WTC11 (cell line): ENCODE measurements around the gene ATG14. TPM values are rescaled to one million over a fixed set of nuclear protein-coding genes. Genes with fewer than 3 reads are reported as not detected.
A peak's percentile ranks its signal among the peaks of the same experiment; 100 is the strongest.

ENCODE experiments used
- ATAC-seq: fragments of 200-7000 bp; cut with Tn5 transposase; 2 replicates; pipeline ENCODE4 v1.10.0; 2021; ENCODE audit warnings: mild to moderate bottlenecking, moderate library complexity
- Bru-seq: library from RNA; stranded (reverse); fragments of 400-500 nt; gene quantifications from one replicate; lab custom pipeline; 2021; lab: Mats Ljungman, UMichigan
- CTCF ChIA-PET: fragments of 300-600 bp; sonication (Branson Sonifier 250); formaldehyde crosslinking; loops from one replicate; lab custom pipeline; 2021; ENCODE audit warnings: antibody characterized with exemption; lab: Charles Lee
- POLR2A ChIA-PET: fragments of 350-600 bp; sonication (Branson Sonifier 250); formaldehyde crosslinking; loops from one replicate; lab custom pipeline; 2021; ENCODE audit warnings: antibody characterized with exemption; lab: Charles Lee
- DNase-seq: peaks from one replicate; pipeline ENCODE4 v3.0.0; 2021; ENCODE audit warnings: low spot score
- H3K27ac Mint-ChIP-seq: 2 replicates; pipeline ENCODE4 v1.8.0; 2021; ENCODE audit warnings: mixed read lengths
- H3K27me3 Mint-ChIP-seq: 2 replicates; pipeline ENCODE4 v1.8.0; 2021; ENCODE audit warnings: low read depth, mild to moderate bottlenecking, moderate library complexity, mixed read lengths
- H3K36me3 Mint-ChIP-seq: 2 replicates; pipeline ENCODE4 v1.8.0; 2021; ENCODE audit warnings: mixed read lengths
- H3K4me1 Mint-ChIP-seq: 2 replicates; pipeline ENCODE4 v1.8.0; 2022; ENCODE audit warnings: mixed read lengths
- H3K4me3 Mint-ChIP-seq: 2 replicates; pipeline ENCODE4 v1.8.0; 2021; ENCODE audit warnings: mild to moderate bottlenecking, moderate library complexity, mixed read lengths
- H3K9me3 Mint-ChIP-seq: 2 replicates; pipeline ENCODE4 v1.8.0; 2021; ENCODE audit warnings: mixed read lengths
- ATF1 ChIP-seq: sonication (generic); formaldehyde crosslinking; IDR thresholded peaks from 2 replicates; pipeline ENCODE4 v1.8.1; 2023; ENCODE audit warnings: mild to moderate bottlenecking, moderate library complexity, missing genetic modification reagents
- CREM ChIP-seq: sonication (generic); formaldehyde crosslinking; IDR thresholded peaks from 2 replicates; pipeline ENCODE4 v1.8.1; 2022; ENCODE audit warnings: mild to moderate bottlenecking, missing genetic modification reagents, moderate library complexity
- ETV6 ChIP-seq: sonication (generic); formaldehyde crosslinking; IDR thresholded peaks from 2 replicates; pipeline ENCODE4 v1.8.1; 2022; ENCODE audit warnings: mild to moderate bottlenecking, missing genetic modification reagents
- FOXK1 ChIP-seq: sonication (generic); formaldehyde crosslinking; IDR thresholded peaks from 2 replicates; pipeline ENCODE4 v1.8.0; 2022; ENCODE audit warnings: mild to moderate bottlenecking, moderate library complexity, missing genetic modification reagents
- FOXP1 ChIP-seq: sonication (generic); formaldehyde crosslinking; IDR thresholded peaks from 2 replicates; pipeline ENCODE4 v1.8.0; 2022; ENCODE audit warnings: missing genetic modification reagents, mild to moderate bottlenecking, moderate library complexity, borderline replicate concordance
- FOXP4 ChIP-seq: sonication (generic); formaldehyde crosslinking; IDR thresholded peaks from 2 replicates; pipeline ENCODE4 v1.8.0; 2022; ENCODE audit warnings: mild to moderate bottlenecking, missing genetic modification reagents
- HMGA2 ChIP-seq: fragments of 250-450 bp; sonication (Bioruptor Pico); IDR thresholded peaks from 2 replicates; pipeline ENCODE4 v1.4.0; 2021; ENCODE audit warnings: mild to moderate bottlenecking, moderate library complexity
- JUN ChIP-seq: sonication (generic); formaldehyde crosslinking; IDR thresholded peaks from 2 replicates; pipeline ENCODE4 v1.8.0; 2023; ENCODE audit warnings: mild to moderate bottlenecking, missing genetic modification reagents
- KAT7 ChIP-seq: sonication (generic); formaldehyde crosslinking; IDR thresholded peaks from 2 replicates; pipeline ENCODE4 v1.8.1; 2023; ENCODE audit warnings: missing genetic modification reagents, mild to moderate bottlenecking, borderline replicate concordance
- MLX ChIP-seq: sonication (generic); formaldehyde crosslinking; IDR thresholded peaks from 2 replicates; pipeline ENCODE4 v1.8.1; 2023; ENCODE audit warnings: mild to moderate bottlenecking, missing genetic modification reagents, moderate library complexity
- NFATC4 ChIP-seq: fragments of 250-450 bp; sonication (Bioruptor Pico); IDR thresholded peaks from 2 replicates; pipeline ENCODE4 v1.9.0; 2021; ENCODE audit warnings: mild to moderate bottlenecking
- NR3C1 ChIP-seq: sonication (generic); formaldehyde crosslinking; conservative IDR thresholded peaks from 2 replicates; pipeline ENCODE4 v1.8.1; 2023; ENCODE audit warnings: low read depth, mild to moderate bottlenecking, missing genetic modification reagents
- PRRX2 ChIP-seq: fragments of 250-450 bp; sonication (Bioruptor Pico); IDR thresholded peaks from 2 replicates; pipeline ENCODE4 v1.8.0; 2021; ENCODE audit warnings: mild to moderate bottlenecking
- RELA ChIP-seq: sonication (generic); formaldehyde crosslinking; IDR thresholded peaks from 2 replicates; pipeline ENCODE4 v1.8.1; 2022; ENCODE audit warnings: missing genetic modification reagents, mild to moderate bottlenecking, borderline replicate concordance
- SP1 ChIP-seq: sonication (generic); formaldehyde crosslinking; conservative IDR thresholded peaks from 2 replicates; pipeline ENCODE4 v1.8.1; 2022; ENCODE audit warnings: missing genetic modification reagents
- TCF7 ChIP-seq: sonication (generic); formaldehyde crosslinking; IDR thresholded peaks from 2 replicates; pipeline ENCODE4 v1.8.0; 2022; ENCODE audit warnings: mild to moderate bottlenecking, low read depth, missing genetic modification reagents, moderate library complexity
- USF1 ChIP-seq: sonication (generic); formaldehyde crosslinking; IDR thresholded peaks from 2 replicates; pipeline ENCODE4 v1.8.0; 2022; ENCODE audit warnings: mild to moderate bottlenecking, missing genetic modification reagents
- ZNF532 ChIP-seq: fragments of 250-450 bp; sonication (Bioruptor Pico); IDR thresholded peaks from 2 replicates; pipeline ENCODE4 v1.9.0; 2021; ENCODE audit warnings: mild to moderate bottlenecking, borderline replicate concordance
- long read RNA-seq, 3 experiments: library from RNA in 1 of 3; library from capped mRNA in 1 of 3; library from polyadenylated mRNA in 1 of 3; unstranded in 2 of 3; stranded (forward) in 1 of 3; transcript quantifications; one replicate each; pipeline ENCODE4 v2.0.0, GENCODE V29; 2021
- total RNA-seq: library from RNA; stranded (reverse); gene quantifications from 3 replicates; pipeline ENCODE4 v1.2.3, GENCODE V29; 2021
- TF ChIP-seq, protein P1 (sequence below): sonication (generic); formaldehyde crosslinking; IDR thresholded peaks from 2 replicates; pipeline ENCODE4 v1.8.1; 2023; ENCODE audit warnings: mild to moderate bottlenecking, missing genetic modification reagents, moderate library complexity
- TF ChIP-seq, protein P2 (sequence below): sonication (generic); formaldehyde crosslinking; IDR thresholded peaks from 2 replicates; pipeline ENCODE4 v1.8.0; 2022; ENCODE audit warnings: mild to moderate bottlenecking, missing genetic modification reagents
- TF ChIP-seq, protein P3 (sequence below): sonication (generic); formaldehyde crosslinking; IDR thresholded peaks from 2 replicates; pipeline ENCODE4 v1.8.1; 2023; ENCODE audit warnings: mild to moderate bottlenecking, moderate library complexity, missing genetic modification reagents
- TF ChIP-seq, protein P4 (sequence below): sonication (generic); formaldehyde crosslinking; IDR thresholded peaks from 2 replicates; pipeline ENCODE4 v1.8.1; 2022; ENCODE audit warnings: mild to moderate bottlenecking, moderate library complexity, missing genetic modification reagents

The ATG14 gene
- total RNA-seq (9.1 to 10.4 TPM (median 9.4 TPM) in 3 replicates), Bru-seq, nascent RNA (percentile 67 among the genes with signal in this experiment)
- long read RNA-seq, experiment 1, full-length matches to known transcripts: 28 of 38 reads
- long read RNA-seq, experiment 1, partial matches to known transcripts: 0 of 38 reads
- long read RNA-seq, experiment 1, other reads (novel, unspliced or antisense): 10 of 38 reads
- long read RNA-seq, experiment 2, partial matches to known transcripts: 1 of 17 reads
- long read RNA-seq, experiment 2, other reads (novel, unspliced or antisense): 16 of 17 reads
- long read RNA-seq, experiment 3: 0 reads

DNA sequence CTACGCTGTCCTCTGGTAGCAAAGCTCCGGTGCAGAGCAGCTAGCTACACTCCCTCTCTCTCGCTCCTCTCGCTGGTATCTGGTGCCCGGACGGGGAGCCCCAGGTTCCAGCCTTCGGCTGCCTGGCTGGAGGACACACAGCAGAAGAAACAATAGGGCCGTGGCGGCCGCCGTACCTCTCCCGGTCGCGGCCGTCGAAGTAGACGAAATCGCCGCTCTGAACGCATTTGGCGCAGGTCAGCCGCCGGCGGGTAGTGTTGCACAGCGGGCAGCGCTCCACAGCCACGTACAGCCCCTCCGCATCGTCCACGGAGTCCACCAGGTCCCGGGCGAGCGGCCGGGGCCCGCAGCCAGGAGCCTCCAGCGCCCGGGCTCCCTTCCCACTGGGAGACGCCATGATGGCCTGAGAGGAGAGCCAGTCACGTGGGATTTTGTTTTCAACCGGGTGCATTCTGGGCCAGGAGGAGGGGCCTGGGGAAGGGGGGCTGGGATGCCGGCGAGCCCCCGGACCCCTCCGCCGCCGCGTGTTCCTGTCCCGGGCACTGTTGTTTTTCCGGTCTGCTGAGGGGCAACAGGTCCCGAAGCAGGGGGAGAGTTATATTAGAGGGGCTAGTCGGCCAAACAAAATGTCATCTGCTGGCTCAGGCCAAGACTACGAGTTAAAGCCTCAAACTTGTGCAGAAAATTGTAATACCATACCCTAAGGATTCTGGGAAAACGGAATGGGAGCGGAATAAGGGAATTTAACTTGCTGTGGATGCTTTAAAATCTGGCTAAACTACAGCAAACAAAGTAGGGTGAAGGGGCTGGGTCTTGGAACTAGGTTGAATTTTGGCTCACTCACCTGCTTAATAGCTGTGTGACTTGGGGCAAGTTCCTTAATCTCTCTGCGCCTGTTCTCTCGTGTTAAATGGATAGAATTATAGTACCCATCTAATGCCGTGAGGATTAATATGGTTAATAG, at the start of gene ATG14:
TSS of gene ATG14 (minus strand) at position 405 of the 964 bp plus-strand sequence. CDS start at position 397, 8 bp downstream.
- peak within 1 kb of the TSS; percentile 98 for H3K27ac Mint-ChIP-seq
- H3K4me3 Mint-ChIP-seq: peak within 1 kb of the TSS; percentile 90
- peaks cover 5% of the 10 kb centered on the region; the same call in 1 of the 2 replicates for H3K27me3 Mint-ChIP-seq
- no peaks in the 10 kb centered on the region for H3K9me3 Mint-ChIP-seq
- no peaks in the 10 kb centered on the region for H3K36me3 Mint-ChIP-seq
- ChIA-PET CTCF (no interaction called here), POLR2A (no interaction called here)
- peak; percentile 96 for ATAC-seq
- H3K4me1 Mint-ChIP-seq: peaks cover 30% of the 10 kb centered on the region
- peak; percentile 83 for DNase-seq
- TF ChIP-seq SP1 (CRISPR knock-in tag) (peak; percentile 87), CREM (CRISPR knock-in tag) (peak; percentile 81; the same call in 1 of the 2 replicates), TCF7 (CRISPR knock-in tag) (no peak), ETV6 (peak; percentile 70; the same call in 1 of the 2 replicates), FOXP1 (CRISPR knock-in tag) (peak; percentile 51; the same call in 1 of the 2 replicates), ATF1 (peak; percentile 42; the same call in 1 of the 2 replicates), FOXP4 (CRISPR knock-in tag) (peak; percentile 68; the same call in 1 of the 2 replicates), FOXK1 (CRISPR knock-in tag) (peak; percentile 99), JUN (CRISPR knock-in tag) (peak; percentile 86; the same call in 1 of the 2 replicates), NFATC4 (0 out of 2 replicates have a peak, but pooled peaks have one; percentile 37), HMGA2 (CRISPR knock-in tag) (no peak), NR3C1 (CRISPR knock-in tag) (no peak), USF1 (peak; percentile 97), RELA (CRISPR knock-in tag) (0 out of 2 replicates have a peak, but pooled peaks have one; percentile 30), PRRX2 (CRISPR knock-in tag) (no peak), MLX (CRISPR knock-in tag) (no peak), ZNF532 (CRISPR knock-in tag) (0 out of 2 replicates have a peak, but pooled peaks have one; percentile 6), KAT7 (CRISPR knock-in tag) (peak; percentile 37; the same call in 1 of the 2 replicates)
- TF ChIP-seq, protein P1, sequence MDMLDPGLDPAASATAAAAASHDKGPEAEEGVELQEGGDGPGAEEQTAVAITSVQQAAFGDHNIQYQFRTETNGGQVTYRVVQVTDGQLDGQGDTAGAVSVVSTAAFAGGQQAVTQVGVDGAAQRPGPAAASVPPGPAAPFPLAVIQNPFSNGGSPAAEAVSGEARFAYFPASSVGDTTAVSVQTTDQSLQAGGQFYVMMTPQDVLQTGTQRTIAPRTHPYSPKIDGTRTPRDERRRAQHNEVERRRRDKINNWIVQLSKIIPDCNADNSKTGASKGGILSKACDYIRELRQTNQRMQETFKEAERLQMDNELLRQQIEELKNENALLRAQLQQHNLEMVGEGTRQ: peak; percentile 98
- TF ChIP-seq, protein P2, sequence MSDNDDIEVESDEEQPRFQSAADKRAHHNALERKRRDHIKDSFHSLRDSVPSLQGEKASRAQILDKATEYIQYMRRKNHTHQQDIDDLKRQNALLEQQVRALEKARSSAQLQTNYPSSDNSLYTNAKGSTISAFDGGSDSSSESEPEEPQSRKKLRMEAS: peak; percentile 82
- TF ChIP-seq, protein P3, sequence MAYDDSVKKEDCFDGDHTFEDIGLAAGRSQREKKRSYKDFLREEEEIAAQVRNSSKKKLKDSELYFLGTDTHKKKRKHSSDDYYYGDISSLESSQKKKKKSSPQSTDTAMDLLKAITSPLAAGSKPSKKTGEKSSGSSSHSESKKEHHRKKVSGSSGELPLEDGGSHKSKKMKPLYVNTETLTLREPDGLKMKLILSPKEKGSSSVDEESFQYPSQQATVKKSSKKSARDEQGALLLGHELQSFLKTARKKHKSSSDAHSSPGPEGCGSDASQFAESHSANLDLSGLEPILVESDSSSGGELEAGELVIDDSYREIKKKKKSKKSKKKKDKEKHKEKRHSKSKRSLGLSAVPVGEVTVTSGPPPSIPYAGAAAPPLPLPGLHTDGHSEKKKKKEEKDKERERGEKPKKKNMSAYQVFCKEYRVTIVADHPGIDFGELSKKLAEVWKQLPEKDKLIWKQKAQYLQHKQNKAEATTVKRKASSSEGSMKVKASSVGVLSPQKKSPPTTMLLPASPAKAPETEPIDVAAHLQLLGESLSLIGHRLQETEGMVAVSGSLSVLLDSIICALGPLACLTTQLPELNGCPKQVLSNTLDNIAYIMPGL (CRISPR knock-in tag): no peak
- TF ChIP-seq, protein P4, sequence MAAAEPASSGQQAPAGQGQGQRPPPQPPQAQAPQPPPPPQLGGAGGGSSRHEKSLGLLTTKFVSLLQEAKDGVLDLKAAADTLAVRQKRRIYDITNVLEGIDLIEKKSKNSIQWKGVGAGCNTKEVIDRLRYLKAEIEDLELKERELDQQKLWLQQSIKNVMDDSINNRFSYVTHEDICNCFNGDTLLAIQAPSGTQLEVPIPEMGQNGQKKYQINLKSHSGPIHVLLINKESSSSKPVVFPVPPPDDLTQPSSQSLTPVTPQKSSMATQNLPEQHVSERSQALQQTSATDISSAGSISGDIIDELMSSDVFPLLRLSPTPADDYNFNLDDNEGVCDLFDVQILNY (CRISPR knock-in tag): peak; percentile 67; the same call in 1 of the 2 replicates
